HEK293 (cell line): ENCODE results near the gene C6orf136.
"Not testable (repeated sequence)": the region's sequence is repeated elsewhere in the genome, so short reads cannot be mapped to it uniquely, and the experiment has no call there.

ENCODE experiments used
- CTCF ChIA-PET: fragments of 350-600 bp; formaldehyde crosslinking; extraction: SDS; loops from one replicate; lab custom pipeline; 2021; ENCODE audit warnings: antibody characterized with exemption; lab: Yijun Ruan, JAX
- POLR2A ChIA-PET: fragments of 300-600 bp; formaldehyde crosslinking; extraction: SDS; loops from one replicate; lab custom pipeline; 2020; ENCODE audit warnings: antibody characterized with exemption, inconsistent platforms; lab: Yijun Ruan, JAX
- H3K27ac ChIP-seq: fragments of 200-500 bp; sonication (Bioruptor generic); 2 replicates; pipeline ENCODE4 v1.5.1; 2014; ENCODE audit warnings: low read depth, low read length, control low read depth, inconsistent platforms; ENCODE audit errors: extremely low read depth
- H3K36me3 ChIP-seq, 2 experiments: fragments of 200-500 bp in 1 of 2; sonication (Bioruptor generic) in 1 of 2; 1 replicate in 1 of 2; 2 replicates in 1 of 2; pipeline ENCODE4 v1.5.1; 2014 to 2017; ENCODE audit warnings: inconsistent platforms in 2 of 2, low read length in 2 of 2; ENCODE audit not compliant: control insufficient read depth in 2 of 2, insufficient read depth in 1 of 2
- H3K4me1 ChIP-seq: fragments of 200-500 bp; sonication (Bioruptor generic); 2 replicates; pipeline ENCODE4 v1.5.1; 2014; ENCODE audit warnings: mild to moderate bottlenecking, low read length, inconsistent platforms; ENCODE audit not compliant: control insufficient read depth, insufficient read depth
- H3K4me3 ChIP-seq: 2 replicates; pipeline ENCODE4 v1.5.1; 2011; ENCODE audit warnings: low read depth, mild to moderate bottlenecking, control low read depth, low read length, moderate library complexity
- H3K9me3 ChIP-seq: fragments of 200-500 bp; sonication (Bioruptor generic); 2 replicates; pipeline ENCODE4 v1.5.1; 2014; ENCODE audit warnings: low read depth, low read length, inconsistent platforms; ENCODE audit not compliant: control insufficient read depth, insufficient read depth
- EGR2 ChIP-seq: fragments of 450-650 bp; formaldehyde crosslinking; IDR thresholded peaks from 2 replicates; pipeline ENCODE4 v1.5.1; 2016; ENCODE audit warnings: low read depth, missing biosample characterization, missing genetic modification characterization
- GLIS2 ChIP-seq: fragments of 450-650 bp; formaldehyde crosslinking; IDR thresholded peaks from 2 replicates; pipeline ENCODE4 v1.5.1; 2016; ENCODE audit warnings: missing biosample characterization, missing genetic modification characterization
- KLF7 ChIP-seq: fragments of 450-650 bp; formaldehyde crosslinking; IDR thresholded peaks from 2 replicates; pipeline ENCODE4 v1.5.1; 2016; ENCODE audit warnings: missing biosample characterization, missing genetic modification characterization, borderline replicate concordance
- ZBTB21 ChIP-seq: fragments of 450-650 bp; formaldehyde crosslinking; IDR thresholded peaks from 2 replicates; pipeline ENCODE4 v1.5.1; 2017; ENCODE audit warnings: missing biosample characterization, missing genetic modification characterization
- ZBTB49 ChIP-seq: fragments of 450-650 bp; formaldehyde crosslinking; IDR thresholded peaks from 2 replicates; pipeline ENCODE4 v1.5.1; 2016; ENCODE audit warnings: missing biosample characterization, missing genetic modification characterization, low read depth
- ZFHX2 ChIP-seq: fragments of 450-650 bp; formaldehyde crosslinking; conservative IDR thresholded peaks from 2 replicates; pipeline ENCODE4 v1.5.1; 2016; ENCODE audit warnings: missing biosample characterization, missing genetic modification characterization
- ZFP37 ChIP-seq: fragments of 450-650 bp; formaldehyde crosslinking; IDR thresholded peaks from 2 replicates; pipeline ENCODE4 v1.5.1; 2016; ENCODE audit warnings: missing biosample characterization, missing genetic modification characterization
- ZNF223 ChIP-seq: fragments of 450-650 bp; formaldehyde crosslinking; IDR thresholded peaks from 2 replicates; pipeline ENCODE4 v1.5.1; 2016; ENCODE audit warnings: missing biosample characterization, missing genetic modification characterization
- ZNF362 ChIP-seq: fragments of 450-650 bp; formaldehyde crosslinking; IDR thresholded peaks from 2 replicates; pipeline ENCODE4 v1.5.1; 2016; ENCODE audit warnings: missing biosample characterization, missing genetic modification characterization
- ZNF394 ChIP-seq: fragments of 450-650 bp; formaldehyde crosslinking; IDR thresholded peaks from 2 replicates; pipeline ENCODE4 v1.5.1; 2016; ENCODE audit warnings: missing biosample characterization, missing genetic modification characterization, mild to moderate bottlenecking, moderate library complexity, borderline replicate concordance
- ZNF398 ChIP-seq: fragments of 450-650 bp; formaldehyde crosslinking; IDR thresholded peaks from 2 replicates; pipeline ENCODE4 v1.5.1; 2017; ENCODE audit warnings: missing biosample characterization, missing genetic modification characterization
- ZNF501 ChIP-seq: fragments of 450-650 bp; formaldehyde crosslinking; IDR thresholded peaks from 2 replicates; pipeline ENCODE4 v1.5.1; 2016; ENCODE audit warnings: missing biosample characterization, missing genetic modification characterization
- ZNF510 ChIP-seq: fragments of 450-650 bp; formaldehyde crosslinking; IDR thresholded peaks from 2 replicates; pipeline ENCODE4 v1.5.1; 2018; ENCODE audit warnings: mild to moderate bottlenecking, missing genetic modification characterization, missing biosample characterization; ENCODE audit not compliant: insufficient replicate concordance
- ZNF548 ChIP-seq: fragments of 450-650 bp; formaldehyde crosslinking; IDR thresholded peaks from 2 replicates; pipeline ENCODE4 v1.5.1; 2016; ENCODE audit warnings: missing biosample characterization, missing genetic modification characterization
- ZNF600 ChIP-seq: fragments of 450-650 bp; formaldehyde crosslinking; IDR thresholded peaks from 2 replicates; pipeline ENCODE4 v1.5.1; 2016; ENCODE audit warnings: missing biosample characterization, missing genetic modification characterization
- ZNF621 ChIP-seq: fragments of 450-650 bp; formaldehyde crosslinking; IDR thresholded peaks from 2 replicates; pipeline ENCODE4 v1.5.1; 2017; ENCODE audit warnings: missing biosample characterization, missing genetic modification characterization
- ZNF629 ChIP-seq: fragments of 450-650 bp; formaldehyde crosslinking; IDR thresholded peaks from 2 replicates; pipeline ENCODE4 v1.5.1; 2017; ENCODE audit warnings: missing biosample characterization, missing genetic modification characterization
- ZNF670 ChIP-seq: fragments of 450-650 bp; formaldehyde crosslinking; IDR thresholded peaks from 2 replicates; pipeline ENCODE4 v1.5.1; 2016; ENCODE audit warnings: missing biosample characterization, missing genetic modification characterization, low read depth
- ZNF677 ChIP-seq: fragments of 450-650 bp; IDR thresholded peaks from 2 replicates; pipeline ENCODE4 v1.5.0; 2018; ENCODE audit warnings: missing biosample characterization, mild to moderate bottlenecking, missing genetic modification characterization, moderate library complexity
- ZNF704 ChIP-seq: fragments of 450-650 bp; formaldehyde crosslinking; IDR thresholded peaks from 2 replicates; pipeline ENCODE4 v1.5.1; 2016; ENCODE audit warnings: missing biosample characterization, missing genetic modification characterization
- ZNF777 ChIP-seq: fragments of 450-650 bp; formaldehyde crosslinking; IDR thresholded peaks from 2 replicates; pipeline ENCODE4 v1.5.1; 2017; ENCODE audit warnings: missing biosample characterization, missing genetic modification characterization, borderline replicate concordance

The C6orf136 gene

GRCh38 chr6:30655743-30656094 lies 8.8 kb downstream of the C6orf136 start:
- no peak overlapping the region for H3K27ac ChIP-seq
- CTCF ChIA-PET = no interaction called here
- no peak for TF ChIP-seq ZNF777 (tag by site-specific recombination)
- TF ChIP-seq ZNF510 (tag by site-specific recombination) = no peak
- no peaks in the 10 kb centered on the region for H3K9me3 ChIP-seq
- H3K4me1 ChIP-seq = no peaks in the 10 kb centered on the region
- no peak overlapping the region for H3K4me3 ChIP-seq
- H3K36me3 ChIP-seq = peaks cover 58 to 96% of the 10 kb centered on the region in 2 experiments
- POLR2A ChIA-PET = no interaction called here

GRCh38 chr6:30656513-30656912 lies 9.6 kb downstream of the C6orf136 start:
- H3K4me1 ChIP-seq = no peaks in the 10 kb centered on the region
- H3K36me3 ChIP-seq = peaks cover 51 to 92% of the 10 kb centered on the region in 2 experiments
- no peak overlapping the region for H3K4me3 ChIP-seq
- POLR2A ChIA-PET = interaction anchor here (0.6 to 1.6 kb wide), 2 partner anchors 16 to 249 kb away, joined by 5 read pairs; partner anchors contain the start of gene DHX16
- no peak overlapping the region for H3K27ac ChIP-seq
- no peaks in the 10 kb centered on the region for H3K9me3 ChIP-seq
- CTCF ChIA-PET = interaction anchor here (1.3 kb wide), 1 partner anchor 16 kb away, joined by 4 read pairs; the partner anchor contains the start of gene DHX16
- TF ChIP-seq ZNF600 (tag by site-specific recombination) (no peak), ZNF501 (no peak), ZBTB21 (tag by site-specific recombination) (no peak), ZNF398 (tag by site-specific recombination) (no peak), ZFHX2 (no peak)

GRCh38 chr6:30657454-30657853 lies 10.5 kb downstream of the C6orf136 start:
- CTCF ChIA-PET = interaction anchor here (0.6 to 1.3 kb wide), 2 partner anchors 15 to 17 kb away, joined by 3 to 4 read pairs; partner anchors contain the start of gene DHX16
- H3K9me3 ChIP-seq = no peaks in the 10 kb centered on the region
- H3K36me3 ChIP-seq = peaks cover 49 to 92% of the 10 kb centered on the region in 2 experiments
- H3K27ac ChIP-seq = no peak overlapping the region
- no peaks in the 10 kb centered on the region for H3K4me1 ChIP-seq
- POLR2A ChIA-PET = interaction anchor here (1.1 to 1.6 kb wide), 2 partner anchors 15 kb away, joined by 3 to 5 read pairs; partner anchors contain the start of gene DHX16
- no peak overlapping the region for H3K4me3 ChIP-seq
- TF ChIP-seq ZNF548 (tag by site-specific recombination) = no peak
- TF ChIP-seq ZNF394 = peak; percentile 63; the same call in 1 of the 2 replicates
- TF ChIP-seq GLIS2 = no peak
- no peak for TF ChIP-seq ZNF621 (tag by site-specific recombination)
- peak; percentile 96 for TF ChIP-seq EGR2 (tag by site-specific recombination)
- TF ChIP-seq ZNF677 (tag by site-specific recombination) = no peak
- TF ChIP-seq ZNF670 (tag by site-specific recombination) = no peak
- TF ChIP-seq ZNF704 (tag by site-specific recombination) = no peak
- TF ChIP-seq ZFHX2 = peak; percentile 95
- TF ChIP-seq ZNF600 (tag by site-specific recombination) = peak; percentile 67
- no peak for TF ChIP-seq ZBTB21 (tag by site-specific recombination)
- TF ChIP-seq ZNF362 (tag by site-specific recombination) = no peak
- TF ChIP-seq ZNF223 (tag by site-specific recombination) = no peak
- no peak for TF ChIP-seq ZBTB49 (tag by site-specific recombination)
- TF ChIP-seq KLF7 (tag by site-specific recombination) = no peak
- TF ChIP-seq ZFP37 = no peak
- no peak for TF ChIP-seq ZNF629

GRCh38 chr6:30657922-30658321 lies 11.0 kb downstream of the C6orf136 start:
- H3K4me1 ChIP-seq, H3K4me3 ChIP-seq, H3K9me3 ChIP-seq, H3K27ac ChIP-seq: not testable (repeated sequence)
- POLR2A ChIA-PET = interaction anchor here (1.1 kb wide), 1 partner anchor 15 kb away, joined by 3 read pairs; the partner anchor contains the start of gene DHX16
- CTCF ChIA-PET = interaction anchor here (0.6 to 0.7 kb wide), 2 partner anchors 16 to 413 kb away, joined by 3 read pairs; no protein-coding TSS in a partner anchor
- peaks cover 52 to 92% of the 10 kb centered on the region in 2 experiments for H3K36me3 ChIP-seq
